ENCODE measurements around the gene HPCA. TPM values are rescaled to one million over a fixed set of nuclear protein-coding genes. Genes with fewer than 3 reads are reported as not detected.
A peak's percentile ranks its signal among the peaks of the same experiment; 100 is the strongest.

Gene HPCA
- total RNA-seq, 1 donor from 2014 or later, result 1.0 TPM

DNA sequence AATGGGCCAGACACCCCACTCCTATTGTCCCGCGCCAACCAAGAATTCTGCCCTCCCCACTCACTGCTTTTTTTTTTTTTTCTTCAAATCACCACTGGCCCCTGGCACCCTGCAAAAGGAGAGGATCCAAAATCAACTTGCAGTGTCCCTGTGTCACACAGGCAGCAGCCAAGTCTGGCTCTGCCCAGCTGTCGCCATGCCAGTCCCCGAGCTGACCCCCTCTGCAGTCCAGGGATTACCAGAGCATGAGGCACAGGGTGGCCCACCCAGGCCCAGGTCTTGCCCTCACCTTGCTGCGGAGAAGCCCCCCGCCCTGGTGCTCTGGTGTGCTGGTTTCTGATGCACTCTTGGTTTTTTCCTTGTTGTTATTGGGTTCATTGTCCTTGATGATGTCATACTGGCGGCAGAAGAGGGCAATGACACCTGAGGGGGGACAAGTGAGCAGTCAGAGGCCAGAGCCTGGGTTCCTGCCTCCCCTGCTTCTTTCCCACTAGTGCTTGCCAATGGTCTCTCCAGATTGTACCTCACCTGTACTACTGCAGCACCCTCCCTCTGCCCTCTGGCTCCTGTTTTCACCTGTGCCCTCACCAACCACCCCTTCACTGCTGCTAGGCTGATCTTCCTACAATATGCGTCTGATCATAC, 21.8 kb upstream of the HPCA start:
- TF ChIP-seq CTCF (conservative IDR thresholded peaks at IDR 0.05), result no peak
- no peak for DNase-seq (ENCODE audit: extremely low spot score, unreplicated experiment)
- Mint-ChIP-seq H3K36me3 (peaks cover 26% of the 10 kb centered on the region), H3K27me3 (peaks cover 8% of the 10 kb centered on the region), H3K27ac (no peak overlapping the region), H3K4me1 (ENCODE audit: unreplicated experiment) (peaks cover 11% of the 10 kb centered on the region), H3K4me3 (no peak overlapping the region), H3K9me3 (no peaks in the 10 kb centered on the region)

DNA sequence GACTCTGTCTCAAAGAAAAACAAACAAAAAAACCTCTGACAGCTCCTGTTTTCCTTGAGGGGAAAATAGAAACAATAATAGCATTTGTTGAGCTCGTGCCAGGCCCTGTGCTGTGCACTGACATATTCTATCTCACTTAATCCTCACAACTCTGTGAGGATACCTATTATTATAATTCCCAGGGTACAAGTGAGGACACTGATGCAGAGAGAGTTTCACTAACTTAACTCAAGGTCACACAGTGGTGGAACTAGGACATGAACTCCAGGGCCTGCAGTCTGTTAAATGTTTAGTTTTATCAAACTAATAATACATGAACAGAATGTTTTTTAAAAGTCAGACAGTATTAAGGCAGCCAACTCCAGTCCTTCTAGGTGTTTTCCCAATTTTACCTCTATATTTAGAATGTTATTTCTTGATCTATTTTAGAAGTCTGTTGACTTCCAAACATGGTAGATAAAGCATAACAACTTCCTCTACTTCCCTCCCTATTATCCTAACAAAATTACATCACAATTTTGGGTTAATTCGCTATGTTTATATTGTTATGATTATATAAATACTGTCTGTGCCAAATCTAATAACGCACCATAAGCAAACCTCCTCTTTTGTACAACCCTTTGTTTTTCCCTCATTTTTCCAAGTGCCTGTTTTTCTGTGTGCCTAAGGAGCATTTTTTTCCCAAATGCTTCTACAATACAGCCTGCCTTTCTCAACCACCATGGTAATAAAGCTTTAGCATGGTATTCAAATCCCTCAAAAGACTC, 20.5 kb upstream of the HPCA start:
- peaks cover 11% of the 10 kb centered on the region for H3K4me1 Mint-ChIP-seq (ENCODE audit: unreplicated experiment)
- peaks cover 26% of the 10 kb centered on the region for H3K36me3 Mint-ChIP-seq
- no peak for DNase-seq (ENCODE audit: extremely low spot score, unreplicated experiment)
- no peak overlapping the region for H3K27ac Mint-ChIP-seq
- H3K4me3 Mint-ChIP-seq, result no peak overlapping the region
- H3K27me3 Mint-ChIP-seq, result peaks cover 13% of the 10 kb centered on the region
- TF ChIP-seq CTCF (conservative IDR thresholded peaks at IDR 0.05), result no peak
- H3K9me3 Mint-ChIP-seq, result no peaks in the 10 kb centered on the region

DNA sequence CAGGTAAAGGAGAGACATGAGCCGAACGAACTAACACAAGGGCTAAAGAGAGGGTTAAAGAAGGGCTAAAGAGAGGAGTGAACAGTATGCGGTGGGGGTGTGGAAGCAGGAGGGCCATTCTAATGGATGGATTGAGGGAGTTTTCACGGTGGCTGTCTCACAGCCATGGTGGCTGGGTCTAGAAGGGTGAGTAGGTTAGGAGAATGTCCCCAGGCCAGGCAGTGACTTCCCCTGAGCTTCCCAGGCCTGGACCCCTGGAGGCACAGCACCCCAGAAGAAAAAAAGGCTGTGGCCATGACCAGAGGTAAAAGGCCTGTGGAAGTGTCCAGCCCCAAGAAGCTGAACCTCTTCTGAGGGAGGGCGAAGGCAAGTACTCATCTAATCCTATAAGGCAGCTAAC, 19.1 kb upstream of the HPCA start:
- peaks cover 23% of the 10 kb centered on the region for H3K27me3 Mint-ChIP-seq
- TF ChIP-seq CTCF (conservative IDR thresholded peaks at IDR 0.05), result no peak
- H3K27ac Mint-ChIP-seq, result no peak overlapping the region
- DNase-seq (ENCODE audit: extremely low spot score, unreplicated experiment), result no peak
- H3K4me1 Mint-ChIP-seq (ENCODE audit: unreplicated experiment), result peaks cover 22% of the 10 kb centered on the region
- H3K36me3 Mint-ChIP-seq, result peaks cover 26% of the 10 kb centered on the region
- H3K4me3 Mint-ChIP-seq, result no peak overlapping the region
- no peaks in the 10 kb centered on the region for H3K9me3 Mint-ChIP-seq

DNA sequence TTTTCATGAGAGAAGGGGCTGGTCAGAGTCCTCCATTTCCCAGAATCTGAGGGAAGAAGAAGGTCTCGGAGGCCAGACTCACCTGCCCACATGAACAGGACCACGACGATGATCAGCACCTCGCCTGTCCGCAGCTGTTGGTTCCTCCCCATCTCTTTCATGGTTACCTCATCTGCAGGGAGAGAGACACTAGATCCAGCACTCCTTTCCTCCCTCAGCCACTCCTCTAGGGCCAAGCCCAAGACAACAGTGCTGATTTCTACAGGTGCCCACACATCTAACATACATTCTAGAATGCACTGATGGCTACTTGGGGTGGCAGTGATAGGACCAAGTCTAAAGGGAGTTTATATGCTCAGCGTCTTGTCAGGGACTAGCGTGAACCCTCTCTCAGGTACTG, 18.6 kb upstream of the HPCA start:
- H3K27ac Mint-ChIP-seq, result no peak overlapping the region
- peaks cover 23% of the 10 kb centered on the region for H3K36me3 Mint-ChIP-seq
- TF ChIP-seq CTCF (conservative IDR thresholded peaks at IDR 0.05), result no peak
- H3K27me3 Mint-ChIP-seq, result peaks cover 25% of the 10 kb centered on the region
- peaks cover 24% of the 10 kb centered on the region for H3K4me1 Mint-ChIP-seq (ENCODE audit: unreplicated experiment)
- no peak for DNase-seq (ENCODE audit: extremely low spot score, unreplicated experiment)
- H3K9me3 Mint-ChIP-seq, result no peaks in the 10 kb centered on the region
- H3K4me3 Mint-ChIP-seq, result peak overlapping the region; percentile 14

- peaks cover 19% of the 10 kb centered on the region for H3K36me3 Mint-ChIP-seq
- DNase-seq (ENCODE audit: extremely low spot score, unreplicated experiment), result no peak
- peaks cover 27% of the 10 kb centered on the region for H3K4me1 Mint-ChIP-seq (ENCODE audit: unreplicated experiment)
- no peak for TF ChIP-seq CTCF (conservative IDR thresholded peaks at IDR 0.05)
- peak overlapping the region; percentile 14 for H3K4me3 Mint-ChIP-seq
- no peak overlapping the region for H3K27ac Mint-ChIP-seq
- H3K9me3 Mint-ChIP-seq, result no peaks in the 10 kb centered on the region
- H3K27me3 Mint-ChIP-seq, result peaks cover 27% of the 10 kb centered on the region
Observed at GRCh38 chr1:32868085-32868484, 18.2 kb upstream of the HPCA start.

Data from type B pancreatic cell (in vitro differentiated cells).